WTC11 (cell line): ENCODE results near the gene FXN. TPM values are rescaled to one million over a fixed set of nuclear protein-coding genes. Genes with fewer than 3 reads are reported as not detected.

ENCODE experiments used
- ATAC-seq: fragments of 200-7000 bp; cut with Tn5 transposase; 2 replicates; pipeline ENCODE4 v1.10.0; 2021; ENCODE audit warnings: mild to moderate bottlenecking, moderate library complexity
- CTCF ChIA-PET: fragments of 300-600 bp; sonication (Branson Sonifier 250); formaldehyde crosslinking; loops from one replicate; lab custom pipeline; 2021; ENCODE audit warnings: antibody characterized with exemption; lab: Charles Lee
- POLR2A ChIA-PET: fragments of 350-600 bp; sonication (Branson Sonifier 250); formaldehyde crosslinking; loops from one replicate; lab custom pipeline; 2021; ENCODE audit warnings: antibody characterized with exemption; lab: Charles Lee
- DNase-seq: peaks from one replicate; pipeline ENCODE4 v3.0.0; 2021; ENCODE audit warnings: low spot score
- H3K27ac Mint-ChIP-seq: 2 replicates; pipeline ENCODE4 v1.8.0; 2021; ENCODE audit warnings: mixed read lengths
- H3K27me3 Mint-ChIP-seq: 2 replicates; pipeline ENCODE4 v1.8.0; 2021; ENCODE audit warnings: low read depth, mild to moderate bottlenecking, moderate library complexity, mixed read lengths
- H3K36me3 Mint-ChIP-seq: 2 replicates; pipeline ENCODE4 v1.8.0; 2021; ENCODE audit warnings: mixed read lengths
- H3K4me1 Mint-ChIP-seq: 2 replicates; pipeline ENCODE4 v1.8.0; 2022; ENCODE audit warnings: mixed read lengths
- H3K4me3 Mint-ChIP-seq: 2 replicates; pipeline ENCODE4 v1.8.0; 2021; ENCODE audit warnings: mild to moderate bottlenecking, moderate library complexity, mixed read lengths
- H3K9me3 Mint-ChIP-seq: 2 replicates; pipeline ENCODE4 v1.8.0; 2021; ENCODE audit warnings: mixed read lengths
- AR ChIP-seq: fragments of 250-450 bp; sonication (Bioruptor Pico); IDR thresholded peaks from 2 replicates; pipeline ENCODE4 v1.9.0; 2021; ENCODE audit warnings: mild to moderate bottlenecking
- FOXP4 ChIP-seq: sonication (generic); formaldehyde crosslinking; IDR thresholded peaks from 2 replicates; pipeline ENCODE4 v1.8.0; 2022; ENCODE audit warnings: mild to moderate bottlenecking, missing genetic modification reagents
- HMGXB4 ChIP-seq: sonication (generic); formaldehyde crosslinking; IDR thresholded peaks from 2 replicates; pipeline ENCODE4 v1.8.1; 2023; ENCODE audit warnings: mild to moderate bottlenecking, moderate library complexity, missing genetic modification reagents
- JUN ChIP-seq: sonication (generic); formaldehyde crosslinking; IDR thresholded peaks from 2 replicates; pipeline ENCODE4 v1.8.0; 2023; ENCODE audit warnings: mild to moderate bottlenecking, missing genetic modification reagents
- KAT7 ChIP-seq: sonication (generic); formaldehyde crosslinking; IDR thresholded peaks from 2 replicates; pipeline ENCODE4 v1.8.1; 2023; ENCODE audit warnings: missing genetic modification reagents, mild to moderate bottlenecking, borderline replicate concordance
- NR1H2 ChIP-seq: sonication (generic); formaldehyde crosslinking; IDR thresholded peaks from 2 replicates; pipeline ENCODE4 v1.9.0; 2021; ENCODE audit warnings: mild to moderate bottlenecking, moderate library complexity, missing genetic modification reagents
- SOX15 ChIP-seq: fragments of 250-450 bp; sonication (Bioruptor Pico); IDR thresholded peaks from 2 replicates; pipeline ENCODE4 v1.9.0; 2021; ENCODE audit warnings: mild to moderate bottlenecking
- TCF7 ChIP-seq: sonication (generic); formaldehyde crosslinking; IDR thresholded peaks from 2 replicates; pipeline ENCODE4 v1.8.0; 2022; ENCODE audit warnings: mild to moderate bottlenecking, low read depth, missing genetic modification reagents, moderate library complexity
- TP53 ChIP-seq: sonication (generic); formaldehyde crosslinking; IDR thresholded peaks from 2 replicates; pipeline ENCODE4 v1.8.1; 2023; ENCODE audit warnings: mild to moderate bottlenecking, missing genetic modification reagents
- ZNF423 ChIP-seq: fragments of 250-450 bp; sonication (Bioruptor Pico); IDR thresholded peaks from 2 replicates; pipeline ENCODE4 v2.1.2; 2022; ENCODE audit warnings: mild to moderate bottlenecking, moderate library complexity
- total RNA-seq: library from RNA; stranded (reverse); gene quantifications from 3 replicates; pipeline ENCODE4 v1.2.3, GENCODE V29; 2021
- TF ChIP-seq, protein P1 (sequence below): fragments of 250-450 bp; sonication (Bioruptor Pico); conservative IDR thresholded peaks from 2 replicates; pipeline ENCODE4 v1.9.0; 2021; ENCODE audit warnings: mild to moderate bottlenecking
- TF ChIP-seq, protein P2 (sequence below): sonication (generic); formaldehyde crosslinking; IDR thresholded peaks from 2 replicates; pipeline ENCODE4 v1.8.1; 2022; ENCODE audit warnings: missing genetic modification reagents, borderline replicate concordance
- TF ChIP-seq, protein P3 (sequence below): sonication (generic); formaldehyde crosslinking; IDR thresholded peaks from 2 replicates; pipeline ENCODE4 v1.8.0; 2023; ENCODE audit warnings: mild to moderate bottlenecking, missing genetic modification reagents

Gene FXN
- total RNA-seq, 1 experiment from 2014 or later = 30.6 TPM

- TF ChIP-seq, protein P1, sequence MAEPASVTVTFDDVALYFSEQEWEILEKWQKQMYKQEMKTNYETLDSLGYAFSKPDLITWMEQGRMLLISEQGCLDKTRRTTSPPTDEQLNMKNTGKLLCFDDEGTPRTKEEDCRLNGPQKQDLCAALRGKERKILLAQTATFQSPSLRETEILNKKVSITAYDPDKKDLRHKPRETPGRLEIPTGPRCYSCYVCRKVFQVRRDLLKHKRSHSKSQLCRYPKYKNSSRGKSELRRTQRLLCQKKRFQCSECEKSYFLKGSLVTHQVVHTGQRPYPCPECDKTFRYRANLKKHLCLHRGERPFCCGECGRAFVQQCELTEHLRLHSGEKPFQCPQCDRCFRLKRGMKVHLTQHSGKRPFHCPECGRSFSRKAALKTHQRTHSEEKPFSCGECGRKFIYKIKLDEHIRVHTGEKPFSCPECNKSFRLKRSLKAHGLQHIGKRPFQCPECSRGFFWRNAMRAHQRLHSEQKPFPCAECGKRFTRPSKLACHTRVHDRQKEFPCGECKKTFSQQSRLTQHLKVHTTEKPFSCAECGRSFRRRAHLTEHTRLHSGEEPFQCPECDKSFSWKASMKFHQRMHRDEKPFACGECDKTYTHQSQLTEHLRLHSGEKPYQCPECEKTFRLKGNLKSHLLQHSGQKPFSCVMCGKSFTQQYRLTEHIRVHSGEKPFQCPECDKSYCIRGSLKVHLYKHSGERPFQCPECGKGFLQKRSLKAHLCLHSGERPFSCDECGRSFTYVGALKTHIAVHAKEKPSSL (CRISPR knock-in tag) = no peak
These were observed 37.2 kb upstream of the FXN start (continued) for GRCh38 chr9:68998385-68998784.

DNA sequence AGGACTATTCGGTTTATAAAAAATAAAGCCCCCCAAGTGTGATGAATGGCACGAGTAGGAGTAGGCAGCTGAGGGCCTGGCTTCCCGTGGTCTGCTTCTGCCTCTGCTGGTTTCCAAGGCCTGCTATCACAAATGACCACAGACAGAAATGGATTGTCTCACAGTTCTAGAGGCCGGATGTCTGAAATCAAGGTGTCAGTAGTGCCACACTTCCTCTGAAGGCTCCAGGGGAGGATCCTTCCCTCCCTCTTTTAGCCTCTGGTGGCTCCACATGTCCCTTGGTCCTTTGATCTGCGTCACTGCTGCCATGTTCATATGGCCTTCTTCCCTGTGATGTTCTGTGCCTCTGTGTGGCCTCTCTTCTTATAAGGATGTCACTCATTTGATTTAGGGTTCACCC is 36.7 kb upstream of the FXN start:
- CTCF ChIA-PET = interaction anchor here (0.7 to 4.4 kb wide), 15 partner anchors 11 to 415 kb away, joined by 3 to 27 read pairs (median 4); partner anchors contain the start of gene PRKACG
- DNase-seq = no peak
- no peaks in the 10 kb centered on the region for H3K9me3 Mint-ChIP-seq
- no peak overlapping the region for H3K4me3 Mint-ChIP-seq
- no peak overlapping the region for H3K27ac Mint-ChIP-seq
- POLR2A ChIA-PET = no interaction called here
- TF ChIP-seq JUN (CRISPR knock-in tag) = no peak
- TF ChIP-seq SOX15 (CRISPR knock-in tag) = no peak
- TF ChIP-seq, protein P2, sequence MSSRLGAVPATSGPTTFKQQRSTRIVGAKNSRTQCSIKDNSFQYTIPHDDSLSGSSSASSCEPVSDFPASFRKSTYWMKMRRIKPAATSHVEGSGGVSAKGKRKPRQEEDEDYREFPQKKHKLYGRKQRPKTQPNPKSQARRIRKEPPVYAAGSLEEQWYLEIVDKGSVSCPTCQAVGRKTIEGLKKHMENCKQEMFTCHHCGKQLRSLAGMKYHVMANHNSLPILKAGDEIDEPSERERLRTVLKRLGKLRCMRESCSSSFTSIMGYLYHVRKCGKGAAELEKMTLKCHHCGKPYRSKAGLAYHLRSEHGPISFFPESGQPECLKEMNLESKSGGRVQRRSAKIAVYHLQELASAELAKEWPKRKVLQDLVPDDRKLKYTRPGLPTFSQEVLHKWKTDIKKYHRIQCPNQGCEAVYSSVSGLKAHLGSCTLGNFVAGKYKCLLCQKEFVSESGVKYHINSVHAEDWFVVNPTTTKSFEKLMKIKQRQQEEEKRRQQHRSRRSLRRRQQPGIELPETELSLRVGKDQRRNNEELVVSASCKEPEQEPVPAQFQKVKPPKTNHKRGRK = no peak
- no peak for TF ChIP-seq TP53 (CRISPR knock-in tag)
- TF ChIP-seq, protein P3, sequence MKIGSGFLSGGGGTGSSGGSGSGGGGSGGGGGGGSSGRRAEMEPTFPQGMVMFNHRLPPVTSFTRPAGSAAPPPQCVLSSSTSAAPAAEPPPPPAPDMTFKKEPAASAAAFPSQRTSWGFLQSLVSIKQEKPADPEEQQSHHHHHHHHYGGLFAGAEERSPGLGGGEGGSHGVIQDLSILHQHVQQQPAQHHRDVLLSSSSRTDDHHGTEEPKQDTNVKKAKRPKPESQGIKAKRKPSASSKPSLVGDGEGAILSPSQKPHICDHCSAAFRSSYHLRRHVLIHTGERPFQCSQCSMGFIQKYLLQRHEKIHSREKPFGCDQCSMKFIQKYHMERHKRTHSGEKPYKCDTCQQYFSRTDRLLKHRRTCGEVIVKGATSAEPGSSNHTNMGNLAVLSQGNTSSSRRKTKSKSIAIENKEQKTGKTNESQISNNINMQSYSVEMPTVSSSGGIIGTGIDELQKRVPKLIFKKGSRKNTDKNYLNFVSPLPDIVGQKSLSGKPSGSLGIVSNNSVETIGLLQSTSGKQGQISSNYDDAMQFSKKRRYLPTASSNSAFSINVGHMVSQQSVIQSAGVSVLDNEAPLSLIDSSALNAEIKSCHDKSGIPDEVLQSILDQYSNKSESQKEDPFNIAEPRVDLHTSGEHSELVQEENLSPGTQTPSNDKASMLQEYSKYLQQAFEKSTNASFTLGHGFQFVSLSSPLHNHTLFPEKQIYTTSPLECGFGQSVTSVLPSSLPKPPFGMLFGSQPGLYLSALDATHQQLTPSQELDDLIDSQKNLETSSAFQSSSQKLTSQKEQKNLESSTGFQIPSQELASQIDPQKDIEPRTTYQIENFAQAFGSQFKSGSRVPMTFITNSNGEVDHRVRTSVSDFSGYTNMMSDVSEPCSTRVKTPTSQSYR (CRISPR knock-in tag) = no peak
- no peak for TF ChIP-seq HMGXB4 (CRISPR knock-in tag)
- no peak for TF ChIP-seq FOXP4
- no peak for TF ChIP-seq AR
- TF ChIP-seq KAT7 = no peak
- no peak for TF ChIP-seq NR1H2
- TF ChIP-seq, protein P1 (CRISPR knock-in tag) = no peak
- TF ChIP-seq TCF7 (CRISPR knock-in tag) = no peak
- TF ChIP-seq ZNF423 = no peak
- H3K4me1 Mint-ChIP-seq = peaks cover 34% of the 10 kb centered on the region
- ATAC-seq = no peak
- no peaks in the 10 kb centered on the region for H3K27me3 Mint-ChIP-seq
- no peaks in the 10 kb centered on the region for H3K36me3 Mint-ChIP-seq
